ENCODE measurements around the gene WDR31. TPM values are rescaled to one million over a fixed set of nuclear protein-coding genes. Genes with fewer than 3 reads are reported as not detected.

WDR31 gene
- total and polyA plus RNA-seq, 4 donors: 1.8 to 7.0 (median 4.0) TPM

DNA sequence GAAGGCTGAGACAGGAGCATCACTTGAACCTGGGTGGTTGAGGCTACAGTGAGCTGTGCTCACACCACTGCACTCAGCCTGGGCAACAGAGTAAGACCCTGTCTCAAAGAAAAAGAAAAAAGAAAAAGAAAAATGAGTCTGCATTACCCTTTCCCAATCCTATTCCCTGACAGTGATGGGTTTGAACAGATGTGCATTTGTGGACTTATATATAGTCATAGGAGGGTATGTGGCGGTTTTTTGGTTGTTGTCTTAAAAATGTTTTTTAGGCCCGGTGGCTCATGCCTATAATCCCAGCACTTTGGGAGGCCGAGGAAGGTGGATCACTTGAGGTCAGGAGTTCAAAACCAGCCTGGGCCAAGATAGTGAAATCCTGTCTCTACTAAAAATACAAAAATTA lies 23.3 kb upstream of the WDR31 start:
- Histone ChIP-seq H3K9ac (ENCODE audit: insufficient read depth in 1 of 2, low read length in 2 of 2) (no peak overlapping the region), H3K4me1 (ENCODE audit: control insufficient read depth in 5 of 5, insufficient read depth in 5 of 5, low read length in 5 of 5) (no peaks in the 10 kb centered on the region), H3K27ac (ENCODE audit: low read depth in 1 of 2, low read length in 1 of 2) (no peak overlapping the region), H3K9me3 (ENCODE audit: control insufficient read depth in 4 of 4, insufficient read depth in 3 of 4, low read length in 3 of 4) (no peaks in the 10 kb centered on the region), H3K4me3 (no peak overlapping the region), H3K27me3 (ENCODE audit: control insufficient read depth in 3 of 3, insufficient read depth in 3 of 3, low read length in 2 of 3) (no peaks in the 10 kb centered on the region), H3K36me3 (ENCODE audit: control insufficient read depth in 4 of 4, insufficient read depth in 4 of 4, low read length in 4 of 4) (no peaks in the 10 kb centered on the region)
- ATAC-seq (ENCODE audit: insufficient read depth, low FRiP score) (no peak), DNase-seq (no peak)
- TF ChIP-seq, protein P1, sequence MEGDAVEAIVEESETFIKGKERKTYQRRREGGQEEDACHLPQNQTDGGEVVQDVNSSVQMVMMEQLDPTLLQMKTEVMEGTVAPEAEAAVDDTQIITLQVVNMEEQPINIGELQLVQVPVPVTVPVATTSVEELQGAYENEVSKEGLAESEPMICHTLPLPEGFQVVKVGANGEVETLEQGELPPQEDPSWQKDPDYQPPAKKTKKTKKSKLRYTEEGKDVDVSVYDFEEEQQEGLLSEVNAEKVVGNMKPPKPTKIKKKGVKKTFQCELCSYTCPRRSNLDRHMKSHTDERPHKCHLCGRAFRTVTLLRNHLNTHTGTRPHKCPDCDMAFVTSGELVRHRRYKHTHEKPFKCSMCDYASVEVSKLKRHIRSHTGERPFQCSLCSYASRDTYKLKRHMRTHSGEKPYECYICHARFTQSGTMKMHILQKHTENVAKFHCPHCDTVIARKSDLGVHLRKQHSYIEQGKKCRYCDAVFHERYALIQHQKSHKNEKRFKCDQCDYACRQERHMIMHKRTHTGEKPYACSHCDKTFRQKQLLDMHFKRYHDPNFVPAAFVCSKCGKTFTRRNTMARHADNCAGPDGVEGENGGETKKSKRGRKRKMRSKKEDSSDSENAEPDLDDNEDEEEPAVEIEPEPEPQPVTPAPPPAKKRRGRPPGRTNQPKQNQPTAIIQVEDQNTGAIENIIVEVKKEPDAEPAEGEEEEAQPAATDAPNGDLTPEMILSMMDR (IDR thresholded peaks at IDR 0.05; ENCODE audit: control extremely low read depth, extremely low read depth): no peak
- 62 to 77% methylated on average over 3 of the region's 3 CpGs for WGBS, 2 donors

GRCh38 chr9:113361304-113362018 lies 21.4 kb upstream of the WDR31 start:
- H3K4me3 ChIP-seq: no peak overlapping the region
- peaks cover 0 to 2% (median 2%) of the 10 kb centered on the region in 3 donors for H3K27me3 ChIP-seq (ENCODE audit: control insufficient read depth in 3 of 3, insufficient read depth in 3 of 3, low read length in 2 of 3)
- 71 to 80% methylated on average over 7 of the region's 7 CpGs for WGBS, 2 donors
- no peaks in the 10 kb centered on the region for H3K4me1 ChIP-seq (ENCODE audit: control insufficient read depth in 5 of 5, insufficient read depth in 5 of 5, low read length in 5 of 5)
- no peak overlapping the region for H3K27ac ChIP-seq (ENCODE audit: low read depth in 1 of 2, low read length in 1 of 2)
- no peak overlapping the region for H3K9ac ChIP-seq (ENCODE audit: insufficient read depth in 1 of 2, low read length in 2 of 2)
- TF ChIP-seq, protein P1 (IDR thresholded peaks at IDR 0.05; ENCODE audit: control extremely low read depth, extremely low read depth): no peak
- H3K9me3 ChIP-seq (ENCODE audit: control insufficient read depth in 4 of 4, insufficient read depth in 3 of 4, low read length in 3 of 4): no peaks in the 10 kb centered on the region
- ATAC-seq (ENCODE audit: insufficient read depth, low FRiP score) (no peak), DNase-seq (no peak)
- no peaks in the 10 kb centered on the region for H3K36me3 ChIP-seq (ENCODE audit: control insufficient read depth in 4 of 4, insufficient read depth in 4 of 4, low read length in 4 of 4)

DNA sequence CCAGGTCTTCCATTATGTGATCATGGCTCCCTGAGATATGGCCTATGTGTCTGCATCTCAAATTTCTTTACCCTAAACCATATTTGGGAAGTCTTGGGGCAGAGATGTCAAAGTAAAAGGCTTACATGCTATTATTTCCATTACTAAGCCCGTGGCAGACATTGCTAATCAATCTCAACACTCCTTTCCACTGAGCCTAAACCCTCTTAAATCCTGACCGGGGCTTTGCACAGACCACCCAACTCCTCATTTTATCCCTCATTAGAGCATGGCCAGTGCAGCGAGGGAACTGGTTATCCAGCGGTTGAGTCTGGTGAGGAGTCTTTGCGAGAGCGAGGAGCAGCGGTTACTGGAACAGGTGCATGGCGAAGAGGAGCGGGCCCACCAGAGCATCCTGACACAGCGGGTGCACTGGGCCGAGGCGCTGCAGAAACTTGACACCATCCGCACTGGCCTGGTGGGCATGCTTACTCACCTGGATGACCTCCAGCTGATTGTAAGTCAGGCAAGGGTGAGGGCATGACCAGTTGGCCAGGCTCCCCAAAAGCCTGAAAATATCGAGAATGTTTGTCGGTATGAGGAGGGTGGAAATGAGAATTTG lies 20.3 kb upstream of the WDR31 start:
- TF ChIP-seq, protein P1 (IDR thresholded peaks at IDR 0.05; ENCODE audit: control extremely low read depth, extremely low read depth): no peak
- 90 to 93% methylated on average over 15 of the region's 15 CpGs for WGBS, 2 donors
- H3K27me3 ChIP-seq (ENCODE audit: control insufficient read depth in 3 of 3, insufficient read depth in 3 of 3, low read length in 2 of 3): peaks cover 0 to 2% (median 2%) of the 10 kb centered on the region in 3 donors
- H3K4me3 ChIP-seq: no peak overlapping the region
- H3K4me1 ChIP-seq (ENCODE audit: control insufficient read depth in 5 of 5, insufficient read depth in 5 of 5, low read length in 5 of 5): no peaks in the 10 kb centered on the region
- no peak overlapping the region for H3K9ac ChIP-seq (ENCODE audit: insufficient read depth in 1 of 2, low read length in 2 of 2)
- ATAC-seq (ENCODE audit: insufficient read depth, low FRiP score) (no peak), DNase-seq (no peak)
- H3K27ac ChIP-seq (ENCODE audit: low read depth in 1 of 2, low read length in 1 of 2): no peak overlapping the region
- H3K9me3 ChIP-seq (ENCODE audit: control insufficient read depth in 4 of 4, insufficient read depth in 3 of 4, low read length in 3 of 4): no peaks in the 10 kb centered on the region
- H3K36me3 ChIP-seq (ENCODE audit: control insufficient read depth in 4 of 4, insufficient read depth in 4 of 4, low read length in 4 of 4): no peaks in the 10 kb centered on the region
